ENCODE data around the gene SKI.
"Not testable (repeated sequence)": the region's sequence is repeated elsewhere in the genome, so short reads cannot be mapped to it uniquely, and the experiment has no call there.

SKI gene

GRCh38 chr1:2320006-2320405, 91.9 kb downstream of the SKI start:
- peaks cover 11% of the 10 kb centered on the region; the same call in 1 of the 2 replicates for H3K4me1 ChIP-seq (ENCODE audit: insufficient read depth, low read length)
- no peaks in the 10 kb centered on the region for H3K9me3 ChIP-seq (ENCODE audit: control insufficient read depth, insufficient read depth, low read length)
- H3K9ac ChIP-seq (ENCODE audit: low read depth, low read length), result no peak overlapping the region
- no peaks in the 10 kb centered on the region for H3K36me3 ChIP-seq (ENCODE audit: insufficient read depth, low read length)

- H3K4me1 ChIP-seq (ENCODE audit: insufficient read depth, low read length), result peaks cover 11% of the 10 kb centered on the region; the same call in 1 of the 2 replicates
- H3K36me3 ChIP-seq (ENCODE audit: insufficient read depth, low read length), result no peaks in the 10 kb centered on the region
- no peak overlapping the region for H3K9ac ChIP-seq (ENCODE audit: low read depth, low read length)
- no peaks in the 10 kb centered on the region for H3K9me3 ChIP-seq (ENCODE audit: control insufficient read depth, insufficient read depth, low read length)
These were observed 92.9 kb downstream of the SKI start for GRCh38 chr1:2320760-2321667.

DNA sequence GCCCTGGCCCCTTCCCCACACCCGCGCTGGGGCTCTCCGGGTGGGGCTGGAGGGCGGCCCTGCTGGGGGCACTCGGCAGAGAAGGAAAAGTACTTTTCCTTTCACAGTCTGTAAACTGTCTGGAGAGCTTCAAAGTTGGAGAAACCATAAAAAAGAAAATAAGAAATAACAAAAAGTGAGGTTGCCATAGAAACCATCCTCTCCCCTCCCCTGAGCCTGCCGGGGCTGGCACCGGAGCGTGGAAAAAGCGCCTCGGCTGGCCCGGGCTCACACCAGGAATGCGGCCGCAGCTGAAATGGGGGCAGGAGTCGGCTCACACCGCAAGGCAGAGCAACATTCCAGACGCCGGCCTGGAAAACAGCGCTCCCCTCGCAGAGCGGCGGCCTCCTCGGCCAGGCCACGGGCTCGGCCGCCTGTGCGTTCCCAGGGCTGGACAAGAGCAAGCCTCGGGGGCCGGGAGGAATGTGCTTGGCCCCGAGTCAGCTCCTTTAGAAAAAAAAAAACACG, 94.0 kb downstream of the SKI start:
- Histone ChIP-seq H3K9me3 (ENCODE audit: control insufficient read depth, insufficient read depth, low read length) (no peaks in the 10 kb centered on the region), H3K9ac (ENCODE audit: low read depth, low read length) (no peak overlapping the region), H3K4me1 (ENCODE audit: insufficient read depth, low read length) (peaks cover 6% of the 10 kb centered on the region; the same call in 1 of the 2 replicates), H3K36me3 (ENCODE audit: insufficient read depth, low read length) (no peaks in the 10 kb centered on the region)

DNA sequence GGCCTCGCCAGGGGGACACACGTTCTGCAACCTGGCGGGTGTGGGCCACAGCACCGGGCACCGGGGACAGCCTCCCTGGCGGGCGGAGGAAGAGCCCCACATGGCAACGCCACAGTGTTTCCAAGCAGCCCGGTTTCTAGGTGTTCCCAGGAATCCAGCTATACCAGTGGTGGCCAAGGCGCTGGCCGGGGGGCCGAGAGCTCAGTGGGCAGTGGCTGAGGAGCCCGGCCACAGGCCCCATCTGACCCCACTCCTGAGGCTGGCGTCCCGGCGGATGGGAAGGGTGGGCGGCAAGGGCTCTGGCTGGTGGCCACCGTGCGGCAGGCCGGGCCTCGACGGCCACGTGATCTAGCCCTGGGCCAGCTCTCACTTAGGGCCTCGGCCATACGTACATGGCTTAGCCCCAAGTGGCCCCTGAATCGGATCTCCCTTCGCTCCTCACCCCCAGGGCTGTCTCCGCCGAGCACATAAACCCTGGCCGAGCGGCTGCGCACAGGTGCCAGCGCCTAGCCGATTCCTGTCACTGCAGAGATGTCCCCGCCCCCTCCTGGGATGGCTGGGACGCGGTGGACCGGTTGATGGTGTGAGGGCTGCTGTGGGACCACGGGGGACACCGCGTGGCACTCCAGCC, 94.6 kb downstream of the SKI start:
- Histone ChIP-seq H3K9ac (ENCODE audit: low read depth, low read length) (no peak overlapping the region), H3K9me3 (ENCODE audit: control insufficient read depth, insufficient read depth, low read length) (no peaks in the 10 kb centered on the region), H3K36me3 (ENCODE audit: insufficient read depth, low read length) (no peaks in the 10 kb centered on the region), H3K4me1 (ENCODE audit: insufficient read depth, low read length) (peaks cover 3% of the 10 kb centered on the region; the same call in 1 of the 2 replicates)

- Histone ChIP-seq H3K9me3 (ENCODE audit: control insufficient read depth, insufficient read depth, low read length) (no peaks in the 10 kb centered on the region), H3K9ac (ENCODE audit: low read depth, low read length) (no peak overlapping the region), H3K4me1 (ENCODE audit: insufficient read depth, low read length) (peaks cover 3% of the 10 kb centered on the region; the same call in 1 of the 2 replicates), H3K36me3 (ENCODE audit: insufficient read depth, low read length) (no peaks in the 10 kb centered on the region)
These were observed 95.4 kb downstream of the SKI start for GRCh38 chr1:2323451-2323974.

- H3K36me3 ChIP-seq (ENCODE audit: insufficient read depth, low read length), result no peaks in the 10 kb centered on the region
- H3K4me1 ChIP-seq (ENCODE audit: insufficient read depth, low read length), result peaks cover 3% of the 10 kb centered on the region; the same call in 1 of the 2 replicates
- no peaks in the 10 kb centered on the region for H3K9me3 ChIP-seq (ENCODE audit: control insufficient read depth, insufficient read depth, low read length)
- no peak overlapping the region for H3K9ac ChIP-seq (ENCODE audit: low read depth, low read length)
These were observed 96.6 kb downstream of the SKI start for GRCh38 chr1:2324553-2325366.

- no peak overlapping the region for H3K9ac ChIP-seq (ENCODE audit: low read depth, low read length)
- no peaks in the 10 kb centered on the region for H3K9me3 ChIP-seq (ENCODE audit: control insufficient read depth, insufficient read depth, low read length)
- peaks cover 3% of the 10 kb centered on the region; the same call in 1 of the 2 replicates for H3K4me1 ChIP-seq (ENCODE audit: insufficient read depth, low read length)
- H3K36me3 ChIP-seq (ENCODE audit: insufficient read depth, low read length), result no peaks in the 10 kb centered on the region
These were observed 98.4 kb downstream of the SKI start for GRCh38 chr1:2326524-2326923.

DNA sequence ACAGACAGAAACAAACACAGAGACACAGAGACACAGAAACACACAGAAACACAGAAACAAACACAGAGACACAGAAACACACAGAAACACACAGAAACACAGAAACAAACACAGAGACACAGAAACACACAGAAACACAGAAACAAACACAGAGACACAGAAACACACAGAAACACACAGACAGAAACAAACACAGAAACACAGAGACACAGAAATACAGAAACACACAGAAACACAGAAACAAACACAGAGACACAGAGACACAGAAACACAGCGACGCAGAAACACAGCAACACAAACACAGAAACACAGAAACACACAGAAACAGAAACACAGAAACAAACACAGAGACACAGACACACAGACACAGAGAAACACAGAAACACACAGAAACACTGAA, 99.0 kb downstream of the SKI start:
- H3K9me3 ChIP-seq (ENCODE audit: control insufficient read depth, insufficient read depth, low read length); H3K36me3 ChIP-seq (ENCODE audit: insufficient read depth, low read length); H3K4me1 ChIP-seq (ENCODE audit: insufficient read depth, low read length); H3K9ac ChIP-seq (ENCODE audit: low read depth, low read length): not testable (repeated sequence)

DNA sequence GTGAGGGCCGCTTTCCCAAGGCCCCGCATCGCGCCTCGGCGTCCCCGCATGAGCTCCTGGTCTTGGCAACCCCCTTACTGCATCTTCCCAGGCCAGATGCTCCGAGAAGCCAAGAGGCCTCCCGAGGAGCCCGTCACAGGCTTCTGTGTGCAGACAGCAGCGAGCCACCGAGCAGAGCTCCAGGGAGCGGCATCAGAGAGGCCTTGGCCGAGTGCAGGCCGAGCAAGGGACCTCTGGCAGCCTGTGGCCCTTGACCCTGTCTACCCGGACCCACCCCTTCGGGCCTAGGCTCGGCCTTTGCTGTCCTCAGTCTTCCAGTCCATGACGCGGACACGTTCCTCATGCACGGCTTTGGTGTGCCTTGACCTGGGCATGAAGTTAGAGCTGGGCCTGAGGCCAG, 99.7 kb downstream of the SKI start:
- H3K9me3 ChIP-seq (ENCODE audit: control insufficient read depth, insufficient read depth, low read length), result no peaks in the 10 kb centered on the region
- H3K36me3 ChIP-seq (ENCODE audit: insufficient read depth, low read length), result no peaks in the 10 kb centered on the region
- H3K9ac ChIP-seq (ENCODE audit: low read depth, low read length), result no peak overlapping the region
- H3K4me1 ChIP-seq (ENCODE audit: insufficient read depth, low read length), result no peaks in the 10 kb centered on the region

GRCh38 chr1:2328676-2329455, 100.7 kb downstream of the SKI start:
- Histone ChIP-seq H3K9me3 (ENCODE audit: control insufficient read depth, insufficient read depth, low read length) (no peaks in the 10 kb centered on the region), H3K4me1 (ENCODE audit: insufficient read depth, low read length) (no peaks in the 10 kb centered on the region), H3K36me3 (ENCODE audit: insufficient read depth, low read length) (no peaks in the 10 kb centered on the region), H3K9ac (ENCODE audit: low read depth, low read length) (no peak overlapping the region)

DNA sequence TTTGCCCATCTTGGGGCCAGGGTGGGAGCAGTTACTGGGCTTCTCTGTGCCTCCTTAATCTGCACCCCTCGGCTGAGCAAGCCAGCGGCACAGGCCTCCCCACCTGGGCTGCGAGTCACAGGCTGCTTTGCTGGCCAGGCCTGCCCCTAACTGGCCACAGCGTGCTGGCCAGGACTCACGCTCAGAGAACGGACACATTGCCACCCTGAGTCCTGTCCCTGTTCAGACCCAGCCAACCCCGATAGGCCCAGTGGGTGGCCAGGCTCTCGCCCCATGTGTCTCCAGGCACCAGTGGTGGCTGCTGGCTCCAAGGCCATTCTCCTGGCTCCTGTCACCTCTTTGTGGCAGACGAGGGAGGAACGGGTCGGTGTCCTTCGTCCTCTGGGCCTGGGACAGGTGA, 101.9 kb downstream of the SKI start:
- Histone ChIP-seq H3K9ac (ENCODE audit: low read depth, low read length) (no peak overlapping the region), H3K9me3 (ENCODE audit: control insufficient read depth, insufficient read depth, low read length) (no peaks in the 10 kb centered on the region), H3K36me3 (ENCODE audit: insufficient read depth, low read length) (no peaks in the 10 kb centered on the region), H3K4me1 (ENCODE audit: insufficient read depth, low read length) (no peaks in the 10 kb centered on the region)

GRCh38 chr1:2330519-2331199, 102.5 kb downstream of the SKI start:
- Histone ChIP-seq H3K36me3 (ENCODE audit: insufficient read depth, low read length) (no peaks in the 10 kb centered on the region), H3K9ac (ENCODE audit: low read depth, low read length) (no peak overlapping the region), H3K4me1 (ENCODE audit: insufficient read depth, low read length) (no peaks in the 10 kb centered on the region)

GRCh38 chr1:2331200-2331544, 103.1 kb downstream of the SKI start:
- H3K36me3 ChIP-seq (ENCODE audit: insufficient read depth, low read length), result no peaks in the 10 kb centered on the region
- no peak overlapping the region for H3K9ac ChIP-seq (ENCODE audit: low read depth, low read length)
- no peaks in the 10 kb centered on the region for H3K4me1 ChIP-seq (ENCODE audit: insufficient read depth, low read length)
- no peaks in the 10 kb centered on the region for H3K9me3 ChIP-seq (ENCODE audit: control insufficient read depth, insufficient read depth, low read length)

More at GRCh38 chr1:2330519-2331199, 102.5 kb downstream of the SKI start:
- no peaks in the 10 kb centered on the region for H3K9me3 ChIP-seq (ENCODE audit: control insufficient read depth, insufficient read depth, low read length)

All from ES-I3 (cell line).